Measurements from ENCODE around the gene HMCN2. TPM values are rescaled to one million over a fixed set of nuclear protein-coding genes. Genes with fewer than 3 reads are reported as not detected.

HMCN2 gene
- total and polyA plus RNA-seq, 4 donors, result 0.24 to 1.8 (median 0.29) TPM

DNA sequence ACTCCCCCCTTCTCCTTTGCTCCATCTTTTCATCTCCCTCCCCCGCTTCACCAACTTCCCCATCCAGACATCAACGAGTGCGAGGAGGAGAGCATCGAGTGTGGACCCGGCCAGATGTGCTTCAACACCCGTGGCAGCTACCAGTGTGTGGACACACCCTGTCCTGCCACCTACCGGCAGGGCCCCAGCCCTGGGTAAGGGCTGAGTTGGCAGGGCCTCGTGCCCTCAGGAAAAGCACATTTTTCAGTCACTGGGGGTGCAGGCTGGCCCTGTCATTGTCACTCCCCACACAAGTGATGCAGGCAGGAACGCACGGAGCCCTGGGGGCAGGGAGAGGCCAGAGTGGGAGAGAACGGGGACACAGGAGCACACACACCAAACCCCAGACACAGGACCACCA lies 166.8 kb downstream of the HMCN2 start:
- peak overlapping the region; percentile 85 to 96 for H3K27ac ChIP-seq (ENCODE audit: low read depth in 1 of 2, low read length in 2 of 2)
- H3K4me3 ChIP-seq (ENCODE audit: low read depth in 1 of 3, low read length in 3 of 3), result peak overlapping the region in 2 of 3 donors; percentile 55 to 57
- WGBS, result 42% methylated on average over 11 of the region's 11 CpGs
- H3K27me3 ChIP-seq (ENCODE audit: control insufficient read depth in 4 of 4, insufficient read depth in 4 of 4, low read length in 3 of 4), result no peaks in the 10 kb centered on the region
- TF ChIP-seq TAF1 (conservative IDR thresholded peaks at IDR 0.05) (no peak), NR2F2 (IDR thresholded peaks at IDR 0.05) (no peak), JUND (IDR thresholded peaks at IDR 0.05) (no peak), YY1 (IDR thresholded peaks at IDR 0.05) (no peak), HNF4A (conservative IDR thresholded peaks at IDR 0.05) (no peak), EGR1 (IDR thresholded peaks at IDR 0.05; ENCODE audit: low read depth in 2 of 2) (no peak), RAD21 (IDR thresholded peaks at IDR 0.05) (peak in 1 of 2 donors; percentile 69), HNF4G (IDR thresholded peaks at IDR 0.05) (no peak), RXRA (IDR thresholded peaks at IDR 0.05) (no peak), FOXA2 (IDR thresholded peaks at IDR 0.05) (no peak), SP1 (IDR thresholded peaks at IDR 0.05) (no peak), FOXA1 (IDR thresholded peaks at IDR 0.05) (peak; percentile 15), GABPA (IDR thresholded peaks at IDR 0.05 in 1 of 2, conservative IDR thresholded peaks at IDR 0.05 in 1 of 2) (no peak)
- TF ChIP-seq, protein P1, sequence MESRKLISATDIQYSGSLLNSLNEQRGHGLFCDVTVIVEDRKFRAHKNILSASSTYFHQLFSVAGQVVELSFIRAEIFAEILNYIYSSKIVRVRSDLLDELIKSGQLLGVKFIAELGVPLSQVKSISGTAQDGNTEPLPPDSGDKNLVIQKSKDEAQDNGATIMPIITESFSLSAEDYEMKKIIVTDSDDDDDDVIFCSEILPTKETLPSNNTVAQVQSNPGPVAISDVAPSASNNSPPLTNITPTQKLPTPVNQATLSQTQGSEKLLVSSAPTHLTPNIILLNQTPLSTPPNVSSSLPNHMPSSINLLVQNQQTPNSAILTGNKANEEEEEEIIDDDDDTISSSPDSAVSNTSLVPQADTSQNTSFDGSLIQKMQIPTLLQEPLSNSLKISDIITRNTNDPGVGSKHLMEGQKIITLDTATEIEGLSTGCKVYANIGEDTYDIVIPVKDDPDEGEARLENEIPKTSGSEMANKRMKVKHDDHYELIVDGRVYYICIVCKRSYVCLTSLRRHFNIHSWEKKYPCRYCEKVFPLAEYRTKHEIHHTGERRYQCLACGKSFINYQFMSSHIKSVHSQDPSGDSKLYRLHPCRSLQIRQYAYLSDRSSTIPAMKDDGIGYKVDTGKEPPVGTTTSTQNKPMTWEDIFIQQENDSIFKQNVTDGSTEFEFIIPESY (IDR thresholded peaks at IDR 0.05), result no peak
- TF ChIP-seq, protein P2, sequence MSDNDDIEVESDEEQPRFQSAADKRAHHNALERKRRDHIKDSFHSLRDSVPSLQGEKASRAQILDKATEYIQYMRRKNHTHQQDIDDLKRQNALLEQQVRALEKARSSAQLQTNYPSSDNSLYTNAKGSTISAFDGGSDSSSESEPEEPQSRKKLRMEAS (IDR thresholded peaks at IDR 0.05), result no peak
- TF ChIP-seq, protein P3, sequence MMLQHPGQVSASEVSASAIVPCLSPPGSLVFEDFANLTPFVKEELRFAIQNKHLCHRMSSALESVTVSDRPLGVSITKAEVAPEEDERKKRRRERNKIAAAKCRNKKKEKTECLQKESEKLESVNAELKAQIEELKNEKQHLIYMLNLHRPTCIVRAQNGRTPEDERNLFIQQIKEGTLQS (IDR thresholded peaks at IDR 0.05), result no peak
- TF ChIP-seq, protein P4, sequence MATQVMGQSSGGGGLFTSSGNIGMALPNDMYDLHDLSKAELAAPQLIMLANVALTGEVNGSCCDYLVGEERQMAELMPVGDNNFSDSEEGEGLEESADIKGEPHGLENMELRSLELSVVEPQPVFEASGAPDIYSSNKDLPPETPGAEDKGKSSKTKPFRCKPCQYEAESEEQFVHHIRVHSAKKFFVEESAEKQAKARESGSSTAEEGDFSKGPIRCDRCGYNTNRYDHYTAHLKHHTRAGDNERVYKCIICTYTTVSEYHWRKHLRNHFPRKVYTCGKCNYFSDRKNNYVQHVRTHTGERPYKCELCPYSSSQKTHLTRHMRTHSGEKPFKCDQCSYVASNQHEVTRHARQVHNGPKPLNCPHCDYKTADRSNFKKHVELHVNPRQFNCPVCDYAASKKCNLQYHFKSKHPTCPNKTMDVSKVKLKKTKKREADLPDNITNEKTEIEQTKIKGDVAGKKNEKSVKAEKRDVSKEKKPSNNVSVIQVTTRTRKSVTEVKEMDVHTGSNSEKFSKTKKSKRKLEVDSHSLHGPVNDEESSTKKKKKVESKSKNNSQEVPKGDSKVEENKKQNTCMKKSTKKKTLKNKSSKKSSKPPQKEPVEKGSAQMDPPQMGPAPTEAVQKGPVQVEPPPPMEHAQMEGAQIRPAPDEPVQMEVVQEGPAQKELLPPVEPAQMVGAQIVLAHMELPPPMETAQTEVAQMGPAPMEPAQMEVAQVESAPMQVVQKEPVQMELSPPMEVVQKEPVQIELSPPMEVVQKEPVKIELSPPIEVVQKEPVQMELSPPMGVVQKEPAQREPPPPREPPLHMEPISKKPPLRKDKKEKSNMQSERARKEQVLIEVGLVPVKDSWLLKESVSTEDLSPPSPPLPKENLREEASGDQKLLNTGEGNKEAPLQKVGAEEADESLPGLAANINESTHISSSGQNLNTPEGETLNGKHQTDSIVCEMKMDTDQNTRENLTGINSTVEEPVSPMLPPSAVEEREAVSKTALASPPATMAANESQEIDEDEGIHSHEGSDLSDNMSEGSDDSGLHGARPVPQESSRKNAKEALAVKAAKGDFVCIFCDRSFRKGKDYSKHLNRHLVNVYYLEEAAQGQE (IDR thresholded peaks at IDR 0.05), result no peak
- TF ChIP-seq, protein P5, sequence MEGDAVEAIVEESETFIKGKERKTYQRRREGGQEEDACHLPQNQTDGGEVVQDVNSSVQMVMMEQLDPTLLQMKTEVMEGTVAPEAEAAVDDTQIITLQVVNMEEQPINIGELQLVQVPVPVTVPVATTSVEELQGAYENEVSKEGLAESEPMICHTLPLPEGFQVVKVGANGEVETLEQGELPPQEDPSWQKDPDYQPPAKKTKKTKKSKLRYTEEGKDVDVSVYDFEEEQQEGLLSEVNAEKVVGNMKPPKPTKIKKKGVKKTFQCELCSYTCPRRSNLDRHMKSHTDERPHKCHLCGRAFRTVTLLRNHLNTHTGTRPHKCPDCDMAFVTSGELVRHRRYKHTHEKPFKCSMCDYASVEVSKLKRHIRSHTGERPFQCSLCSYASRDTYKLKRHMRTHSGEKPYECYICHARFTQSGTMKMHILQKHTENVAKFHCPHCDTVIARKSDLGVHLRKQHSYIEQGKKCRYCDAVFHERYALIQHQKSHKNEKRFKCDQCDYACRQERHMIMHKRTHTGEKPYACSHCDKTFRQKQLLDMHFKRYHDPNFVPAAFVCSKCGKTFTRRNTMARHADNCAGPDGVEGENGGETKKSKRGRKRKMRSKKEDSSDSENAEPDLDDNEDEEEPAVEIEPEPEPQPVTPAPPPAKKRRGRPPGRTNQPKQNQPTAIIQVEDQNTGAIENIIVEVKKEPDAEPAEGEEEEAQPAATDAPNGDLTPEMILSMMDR (IDR thresholded peaks at IDR 0.05; ENCODE audit: low read depth, low read length, missing input control), result peak; percentile 42
- H3K36me3 ChIP-seq (ENCODE audit: control insufficient read depth in 4 of 4, insufficient read depth in 3 of 4, low read depth in 1 of 4, low read length in 3 of 4), result no peaks in the 10 kb centered on the region
- no peaks in the 10 kb centered on the region for H3K9me3 ChIP-seq (ENCODE audit: control insufficient read depth in 4 of 4, low read length in 3 of 4)
- peak overlapping the region; percentile 52 to 87 for H3K9ac ChIP-seq (ENCODE audit: low read depth in 1 of 2, low read length in 2 of 2)
- no peak for DNase-seq (ENCODE audit: low spot score)
- H3K4me1 ChIP-seq (ENCODE audit: control insufficient read depth in 4 of 4, insufficient read depth in 4 of 4, low read length in 3 of 4), result peaks cover 8 to 37% (median 21%) of the 10 kb centered on the region in 4 donors

Measured in liver (tissue), 9 donors.